ENCODE measurements around the gene ZNF330. TPM values are rescaled to one million over a fixed set of nuclear protein-coding genes. Genes with fewer than 3 reads are reported as not detected.
"Not testable (repeated sequence)": the region's sequence is repeated elsewhere in the genome, so short reads cannot be mapped to it uniquely, and the experiment has no call there.

ZNF330 gene
- total RNA-seq, 1 experiment from 2014 or later = 39.1 TPM

GRCh38 chr4:141220271-141220670 is 424 bp upstream of the ZNF330 start:
- BruUV-seq (replicated peaks) = no TSS peak
- no peak for TF ChIP-seq CTCF (IDR thresholded peaks at IDR 0.05; ENCODE audit: unreplicated experiment)
- intact Hi-C loops (cut with micrococcal nuclease) = loop anchor here (2.0 kb wide), 1 partner anchor 359 kb away; no protein-coding TSS in a partner anchor
- DNase-seq (ENCODE audit: unreplicated experiment) = no peak
- peaks cover 21% of the 10 kb centered on the region for H3K4me1 Mint-ChIP-seq (ENCODE audit: insufficient read depth, unreplicated experiment)
- peak overlapping the region; percentile 96 for H3K27ac Mint-ChIP-seq (ENCODE audit: low read depth, unreplicated experiment)
- H3K27me3 Mint-ChIP-seq (ENCODE audit: insufficient read depth, unreplicated experiment) = no peaks in the 10 kb centered on the region
- peak overlapping the region; percentile 94 for H3K4me3 Mint-ChIP-seq (ENCODE audit: unreplicated experiment)
- no peaks in the 10 kb centered on the region for H3K9me3 Mint-ChIP-seq (ENCODE audit: unreplicated experiment)
- CTCF ChIA-PET = interaction anchor here (0.7 to 1.2 kb wide), 2 partner anchors 8 to 56 kb away, joined by 3 to 4 read pairs; no protein-coding TSS in a partner anchor
- H3K36me3 Mint-ChIP-seq (ENCODE audit: insufficient read depth, unreplicated experiment) = peaks cover 15% of the 10 kb centered on the region
- POLR2A ChIA-PET = interaction anchor here (0.8 kb wide), 1 partner anchor 1591 kb away, joined by 5 read pairs; no protein-coding TSS in a partner anchor

- Mint-ChIP-seq H3K4me1 (ENCODE audit: insufficient read depth, unreplicated experiment) (peaks cover 21% of the 10 kb centered on the region), H3K27me3 (ENCODE audit: insufficient read depth, unreplicated experiment) (no peaks in the 10 kb centered on the region), H3K9me3 (ENCODE audit: unreplicated experiment) (no peaks in the 10 kb centered on the region), H3K4me3 (ENCODE audit: unreplicated experiment) (no peak overlapping the region), H3K27ac (ENCODE audit: low read depth, unreplicated experiment) (peak overlapping the region; percentile 13), H3K36me3 (ENCODE audit: insufficient read depth, unreplicated experiment) (peaks cover 43% of the 10 kb centered on the region)
- DNase-seq (ENCODE audit: unreplicated experiment) = no peak
- no peak for TF ChIP-seq CTCF (IDR thresholded peaks at IDR 0.05; ENCODE audit: unreplicated experiment)
- intact Hi-C loops (cut with micrococcal nuclease) = no loop called here
- CTCF ChIA-PET = interaction anchor here (0.5 to 1.2 kb wide), 3 partner anchors 9 to 100 kb away, joined by 3 to 5 read pairs (median 4); no protein-coding TSS in a partner anchor
- no TSS peak for BruUV-seq (replicated peaks)
- POLR2A ChIA-PET = no interaction called here
These were observed 2.7 kb downstream of the ZNF330 start for GRCh38 chr4:141223418-141223817.

GRCh38 chr4:141227280-141227679 is 6.6 kb downstream of the ZNF330 start:
- H3K27me3 Mint-ChIP-seq (ENCODE audit: insufficient read depth, unreplicated experiment); H3K9me3 Mint-ChIP-seq (ENCODE audit: unreplicated experiment); BruUV-seq (replicated peaks); H3K4me3 Mint-ChIP-seq (ENCODE audit: unreplicated experiment); DNase-seq (ENCODE audit: unreplicated experiment); H3K27ac Mint-ChIP-seq (ENCODE audit: low read depth, unreplicated experiment); intact Hi-C loops (cut with micrococcal nuclease); CTCF ChIA-PET: not testable (repeated sequence)
- Mint-ChIP-seq H3K4me1 (ENCODE audit: insufficient read depth, unreplicated experiment) (peaks cover 18% of the 10 kb centered on the region), H3K36me3 (ENCODE audit: insufficient read depth, unreplicated experiment) (peaks cover 77% of the 10 kb centered on the region)
- POLR2A ChIA-PET = interaction anchor here (0.7 kb wide), 1 partner anchor 10 kb away, joined by 3 read pairs; no protein-coding TSS in a partner anchor

GRCh38 chr4:141229408-141230101 is 8.9 kb downstream of the ZNF330 start:
- Mint-ChIP-seq H3K9me3 (ENCODE audit: unreplicated experiment) (no peaks in the 10 kb centered on the region), H3K36me3 (ENCODE audit: insufficient read depth, unreplicated experiment) (peaks cover 88% of the 10 kb centered on the region), H3K27ac (ENCODE audit: low read depth, unreplicated experiment) (peak overlapping the region; percentile 9), H3K4me1 (ENCODE audit: insufficient read depth, unreplicated experiment) (peaks cover 6% of the 10 kb centered on the region), H3K27me3 (ENCODE audit: insufficient read depth, unreplicated experiment) (no peaks in the 10 kb centered on the region), H3K4me3 (ENCODE audit: unreplicated experiment) (no peak overlapping the region)
- BruUV-seq (replicated peaks) = no TSS peak
- CTCF ChIA-PET = interaction anchor here (0.6 kb wide), 1 partner anchor 1469 kb away, joined by 3 read pairs; no protein-coding TSS in a partner anchor
- TF ChIP-seq CTCF (IDR thresholded peaks at IDR 0.05; ENCODE audit: unreplicated experiment) = no peak
- POLR2A ChIA-PET = interaction anchor here (0.7 kb wide), 1 partner anchor 39 kb away, joined by 4 read pairs; no protein-coding TSS in a partner anchor
- intact Hi-C loops (cut with micrococcal nuclease) = no loop called here
- DNase-seq (ENCODE audit: unreplicated experiment) = no peak

Measured in MCF 10A (cell line).